Mucosa of rectum (tissue), 2 donors: ENCODE data around the gene DNAH11.

Experiments used
- H3K27ac ChIP-seq, 2 donors: one replicate each; pipeline ENCODE4 v1.7.0; 2013; ENCODE audit warnings: inconsistent platforms in 2 of 2, low read depth in 2 of 2, low read length in 2 of 2
- H3K27me3 ChIP-seq, 2 donors: one replicate each; pipeline ENCODE4 v1.7.0; 2013; ENCODE audit warnings: low read length in 2 of 2; ENCODE audit not compliant: control insufficient read depth in 2 of 2, insufficient read depth in 2 of 2
- H3K36me3 ChIP-seq, 2 donors: one replicate each; pipeline ENCODE4 v1.7.0; 2013; ENCODE audit warnings: low read length in 2 of 2; ENCODE audit not compliant: control insufficient read depth in 2 of 2, insufficient read depth in 2 of 2
- H3K4me1 ChIP-seq, 2 donors: one replicate each; pipeline ENCODE4 v1.7.0; 2013; ENCODE audit warnings: low read length in 2 of 2, mild to moderate bottlenecking in 1 of 2; ENCODE audit not compliant: control insufficient read depth in 2 of 2, insufficient read depth in 2 of 2
- H3K4me3 ChIP-seq, 2 donors: one replicate each; pipeline ENCODE4 v1.7.0; 2013; ENCODE audit warnings: low read length in 2 of 2
- H3K9ac ChIP-seq, 2 donors: one replicate each; pipeline ENCODE4 v1.7.0; 2013; ENCODE audit warnings: low read length in 2 of 2, low read depth in 1 of 2, mild to moderate bottlenecking in 1 of 2
- H3K9me3 ChIP-seq, 2 donors: one replicate each; pipeline ENCODE4 v1.7.0; 2013; ENCODE audit warnings: low read length in 2 of 2; ENCODE audit not compliant: control insufficient read depth in 2 of 2
- donor health status: healthy.
- donor health status: Normal muscosa, but diverticular disease.

Gene DNAH11

GRCh38 chr7:21912305-21912704 lies 369.5 kb downstream of the DNAH11 start:
- Histone ChIP-seq H3K27me3 (no peaks in the 10 kb centered on the region), H3K9ac (no peak overlapping the region), H3K4me3 (no peak overlapping the region), H3K9me3 (no peaks in the 10 kb centered on the region), H3K36me3 (peaks cover 21 to 24% of the 10 kb centered on the region in 2 donors), H3K27ac (no peak overlapping the region), H3K4me1 (no peaks in the 10 kb centered on the region)

DNA sequence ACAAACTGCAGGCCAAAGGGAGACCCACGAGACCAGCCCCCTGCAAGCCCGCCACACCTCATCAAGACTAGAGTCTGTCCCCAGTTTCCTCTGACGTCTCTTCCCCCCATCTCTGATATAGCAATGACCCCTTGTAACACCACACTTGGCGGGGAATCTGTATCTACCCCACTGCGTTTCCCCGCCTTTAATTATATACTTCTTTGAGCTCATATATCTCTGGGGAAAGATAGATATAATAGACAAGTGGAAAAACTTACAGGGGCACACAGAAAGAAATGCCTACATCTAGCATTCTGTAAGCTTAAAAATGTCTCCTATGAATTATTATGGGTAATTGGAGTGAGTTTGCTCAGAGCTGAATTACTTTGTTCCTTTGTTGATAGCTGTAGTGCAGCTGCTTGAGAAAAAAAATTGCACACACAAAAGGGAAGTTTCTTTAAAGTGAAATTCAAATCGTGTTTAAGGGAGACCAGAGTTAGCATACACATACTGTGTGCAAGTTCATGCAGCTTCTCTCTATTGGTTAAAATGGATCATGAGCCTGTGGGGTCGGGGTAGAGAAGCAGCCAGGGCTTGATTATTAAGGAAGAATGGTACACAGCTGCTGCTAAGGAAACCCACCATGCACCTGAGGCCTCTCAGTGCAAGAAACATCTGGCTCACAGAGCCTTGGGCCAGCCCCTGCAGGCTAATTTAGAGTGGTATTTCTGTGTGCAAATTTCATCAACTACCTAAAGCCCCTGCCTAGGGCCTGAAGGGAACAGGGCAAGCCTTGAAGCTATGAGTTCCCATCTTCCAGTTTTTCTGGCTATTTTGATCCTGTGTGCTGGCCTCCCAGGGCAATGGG lies 370.3 kb downstream of the DNAH11 start:
- no peak overlapping the region for H3K4me3 ChIP-seq
- H3K9ac ChIP-seq: no peak overlapping the region
- peaks cover 14 to 18% of the 10 kb centered on the region in 2 donors for H3K36me3 ChIP-seq
- no peak overlapping the region for H3K27ac ChIP-seq
- H3K27me3 ChIP-seq: no peaks in the 10 kb centered on the region
- no peaks in the 10 kb centered on the region for H3K9me3 ChIP-seq
- H3K4me1 ChIP-seq: no peaks in the 10 kb centered on the region

DNA sequence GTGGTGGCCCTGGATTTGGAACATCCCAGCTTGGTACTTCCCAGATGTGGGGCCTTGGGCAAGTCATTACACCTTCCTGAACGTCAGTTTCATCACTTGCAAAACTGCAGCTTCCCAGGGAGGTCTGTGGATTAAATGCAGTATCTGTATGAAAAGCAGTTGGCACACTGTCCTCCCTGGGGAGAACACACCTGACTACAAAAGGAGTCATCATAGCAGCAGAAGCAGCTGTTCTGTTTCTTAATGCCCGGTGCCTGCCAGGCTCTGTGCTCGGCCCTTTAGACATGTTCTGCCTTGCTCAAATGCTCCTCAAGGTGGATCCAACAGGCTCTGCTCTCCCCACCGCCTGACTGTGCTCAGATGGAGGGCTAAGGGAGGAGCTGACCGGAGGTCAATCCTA lies 371.8 kb downstream of the DNAH11 start:
- no peaks in the 10 kb centered on the region for H3K9me3 ChIP-seq
- peaks cover 12 to 18% of the 10 kb centered on the region in 2 donors for H3K36me3 ChIP-seq
- no peaks in the 10 kb centered on the region for H3K4me1 ChIP-seq
- no peaks in the 10 kb centered on the region for H3K27me3 ChIP-seq
- H3K4me3 ChIP-seq: no peak overlapping the region
- H3K9ac ChIP-seq: no peak overlapping the region
- no peak overlapping the region for H3K27ac ChIP-seq

DNA sequence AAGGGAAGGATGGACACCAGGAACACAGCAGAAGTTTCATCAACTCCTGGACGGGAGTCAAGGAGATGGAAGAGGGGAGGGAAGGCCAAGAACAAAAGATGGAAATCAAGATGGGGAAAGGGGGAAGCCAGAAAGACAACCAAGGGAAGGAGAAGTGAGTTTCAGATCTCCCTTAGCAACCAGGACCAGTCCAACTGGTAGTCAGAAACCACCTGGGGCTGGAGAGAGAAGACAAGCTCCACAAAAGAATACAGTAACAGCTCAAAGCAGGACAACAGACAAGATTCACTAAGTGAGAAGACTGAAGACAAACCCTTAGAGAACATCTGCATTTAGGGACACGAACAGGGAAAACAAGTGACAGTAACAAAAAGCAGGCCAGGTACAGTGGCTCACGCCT lies 372.3 kb downstream of the DNAH11 start:
- Histone ChIP-seq H3K27me3 (no peaks in the 10 kb centered on the region), H3K4me1 (no peaks in the 10 kb centered on the region)

GRCh38 chr7:21916176-21916575 lies 373.3 kb downstream of the DNAH11 start:
- no peaks in the 10 kb centered on the region for H3K27me3 ChIP-seq
- H3K9ac ChIP-seq: no peak overlapping the region
- H3K36me3 ChIP-seq: peaks cover 12 to 18% of the 10 kb centered on the region in 2 donors
- no peaks in the 10 kb centered on the region for H3K4me1 ChIP-seq
- no peak overlapping the region for H3K4me3 ChIP-seq
- no peaks in the 10 kb centered on the region for H3K9me3 ChIP-seq
- no peak overlapping the region for H3K27ac ChIP-seq

More for the DNA sequence above, 372.3 kb downstream of the DNAH11 start:
- H3K9ac ChIP-seq: no peak overlapping the region
- H3K27ac ChIP-seq: no peak overlapping the region
- H3K9me3 ChIP-seq: no peaks in the 10 kb centered on the region
- H3K4me3 ChIP-seq: no peak overlapping the region
- H3K36me3 ChIP-seq: peaks cover 12 to 18% of the 10 kb centered on the region in 2 donors

- Histone ChIP-seq H3K4me3 (no peak overlapping the region), H3K36me3 (peaks cover 12 to 18% of the 10 kb centered on the region in 2 donors), H3K27ac (no peak overlapping the region), H3K9ac (no peak overlapping the region), H3K9me3 (no peaks in the 10 kb centered on the region), H3K4me1 (no peaks in the 10 kb centered on the region), H3K27me3 (no peaks in the 10 kb centered on the region)
These were observed 373.8 kb downstream of the DNAH11 start for GRCh38 chr7:21916629-21917028.

DNA sequence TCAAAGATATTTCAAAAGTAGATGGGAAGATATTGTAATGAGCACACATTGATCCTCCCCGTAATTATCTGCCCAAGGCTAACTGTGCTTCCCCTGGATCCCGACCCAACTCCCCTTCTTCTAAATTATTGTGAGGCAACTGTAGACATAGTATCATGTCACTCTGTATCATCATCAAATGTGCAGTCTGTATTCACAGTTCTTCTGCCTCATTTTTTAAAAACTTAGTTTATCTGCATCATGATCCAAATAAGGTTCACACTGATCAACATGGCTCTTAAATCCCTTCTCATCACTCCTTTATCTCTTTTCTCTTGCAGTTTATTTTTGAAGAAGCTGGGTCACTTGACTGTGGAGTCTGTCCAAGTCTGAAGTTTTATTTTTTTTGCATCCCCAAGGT lies 375.4 kb downstream of the DNAH11 start:
- H3K9me3 ChIP-seq: no peaks in the 10 kb centered on the region
- H3K9ac ChIP-seq: no peak overlapping the region
- H3K4me3 ChIP-seq: no peak overlapping the region
- H3K27ac ChIP-seq: no peak overlapping the region
- peaks cover 12 to 17% of the 10 kb centered on the region in 2 donors for H3K36me3 ChIP-seq
- H3K4me1 ChIP-seq: no peaks in the 10 kb centered on the region
- no peaks in the 10 kb centered on the region for H3K27me3 ChIP-seq

DNA sequence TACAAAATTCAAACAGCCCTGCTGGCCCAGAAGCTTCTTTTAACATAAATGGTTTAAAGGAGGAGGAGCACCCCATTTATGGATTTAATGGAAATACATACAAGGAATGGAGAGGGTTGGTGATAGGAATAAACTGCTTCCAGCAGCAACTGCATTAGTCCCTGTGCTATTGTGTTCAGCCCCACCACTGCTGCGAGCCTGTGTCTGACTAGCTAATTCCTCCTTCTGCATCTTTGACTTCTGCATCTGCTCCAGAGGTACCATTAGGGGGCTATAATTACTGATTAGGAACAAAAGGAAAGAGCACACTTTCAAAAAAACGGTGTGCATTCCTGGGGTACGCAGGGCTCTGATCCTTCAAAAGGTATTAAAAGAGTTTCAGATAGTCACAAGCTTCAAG lies 378.1 kb downstream of the DNAH11 start:
- Histone ChIP-seq H3K4me3 (no peak overlapping the region), H3K4me1 (no peaks in the 10 kb centered on the region), H3K36me3 (no peaks in the 10 kb centered on the region), H3K27ac (no peak overlapping the region), H3K9ac (no peak overlapping the region), H3K27me3 (no peaks in the 10 kb centered on the region), H3K9me3 (no peaks in the 10 kb centered on the region)

DNA sequence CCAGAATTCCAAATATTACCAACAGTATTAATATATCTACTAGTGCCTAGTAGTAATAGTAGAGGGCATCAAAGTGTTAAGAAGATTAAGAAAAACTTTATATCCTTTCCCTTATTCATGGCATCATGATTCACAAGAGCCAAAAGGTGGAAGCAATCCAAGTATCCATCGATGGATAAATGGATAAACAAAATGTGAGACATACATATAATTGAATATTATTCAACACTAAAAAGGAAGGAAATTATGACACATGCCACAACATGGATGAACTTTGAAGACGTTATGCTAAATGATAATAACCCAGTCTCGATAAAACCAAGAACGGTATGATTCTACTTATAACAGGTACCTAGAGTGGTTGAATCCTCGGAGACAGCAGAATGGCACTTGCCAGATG lies 379.8 kb downstream of the DNAH11 start:
- no peaks in the 10 kb centered on the region for H3K36me3 ChIP-seq
- no peak overlapping the region for H3K4me3 ChIP-seq
- H3K27ac ChIP-seq: no peak overlapping the region
- H3K4me1 ChIP-seq: no peaks in the 10 kb centered on the region
- no peak overlapping the region for H3K9ac ChIP-seq
- H3K9me3 ChIP-seq: no peaks in the 10 kb centered on the region
- no peaks in the 10 kb centered on the region for H3K27me3 ChIP-seq

- H3K36me3 ChIP-seq: no peaks in the 10 kb centered on the region
- no peaks in the 10 kb centered on the region for H3K4me1 ChIP-seq
- H3K9ac ChIP-seq: no peak overlapping the region
- no peak overlapping the region for H3K4me3 ChIP-seq
- H3K27ac ChIP-seq: no peak overlapping the region
- H3K27me3 ChIP-seq: no peaks in the 10 kb centered on the region
- H3K9me3 ChIP-seq: no peaks in the 10 kb centered on the region
These were observed 380.8 kb downstream of the DNAH11 start for GRCh38 chr7:21923658-21924057.
